ENCODE measurements around the gene KCNK3.

GRCh38 chr2:26756337-26756736 lies 63.8 kb downstream of the KCNK3 start:
- TF ChIP-seq, protein P1, sequence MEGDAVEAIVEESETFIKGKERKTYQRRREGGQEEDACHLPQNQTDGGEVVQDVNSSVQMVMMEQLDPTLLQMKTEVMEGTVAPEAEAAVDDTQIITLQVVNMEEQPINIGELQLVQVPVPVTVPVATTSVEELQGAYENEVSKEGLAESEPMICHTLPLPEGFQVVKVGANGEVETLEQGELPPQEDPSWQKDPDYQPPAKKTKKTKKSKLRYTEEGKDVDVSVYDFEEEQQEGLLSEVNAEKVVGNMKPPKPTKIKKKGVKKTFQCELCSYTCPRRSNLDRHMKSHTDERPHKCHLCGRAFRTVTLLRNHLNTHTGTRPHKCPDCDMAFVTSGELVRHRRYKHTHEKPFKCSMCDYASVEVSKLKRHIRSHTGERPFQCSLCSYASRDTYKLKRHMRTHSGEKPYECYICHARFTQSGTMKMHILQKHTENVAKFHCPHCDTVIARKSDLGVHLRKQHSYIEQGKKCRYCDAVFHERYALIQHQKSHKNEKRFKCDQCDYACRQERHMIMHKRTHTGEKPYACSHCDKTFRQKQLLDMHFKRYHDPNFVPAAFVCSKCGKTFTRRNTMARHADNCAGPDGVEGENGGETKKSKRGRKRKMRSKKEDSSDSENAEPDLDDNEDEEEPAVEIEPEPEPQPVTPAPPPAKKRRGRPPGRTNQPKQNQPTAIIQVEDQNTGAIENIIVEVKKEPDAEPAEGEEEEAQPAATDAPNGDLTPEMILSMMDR (conservative IDR thresholded peaks at IDR 0.05 in 1 of 2, IDR thresholded peaks at IDR 0.05 in 1 of 2; ENCODE audit: low read depth in 1 of 2, low read length in 2 of 2) = no peak
- TF ChIP-seq EZH2 (IDR thresholded peaks at IDR 0.05; ENCODE audit: low read length, missing control alignments) = no peak
